Epithelial cell of esophagus (primary cell): ENCODE results near the gene TBC1D14.

Experiments used
- DNase-seq: peaks from one replicate; pipeline ENCODE4 v3.0.0; 2010; ENCODE audit warnings: low read depth
- H3K4me3 ChIP-seq: 2 replicates; pipeline ENCODE4 v1.5.1; 2011; ENCODE audit warnings: mild to moderate bottlenecking, low read length, control low read depth
- TF ChIP-seq, protein P1 (sequence below): IDR thresholded peaks from 2 replicates; pipeline ENCODE4 v1.5.1; 2011; ENCODE audit warnings: low read depth, mild to moderate bottlenecking, low read length, control low read depth, inconsistent platforms; ENCODE audit not compliant: insufficient read depth; ENCODE audit errors: missing control alignments

The TBC1D14 gene

GRCh38 chr4:6894528-6895498 is 14.8 kb upstream of the TBC1D14 start:
- H3K4me3 ChIP-seq: no peak overlapping the region
- TF ChIP-seq, protein P1, sequence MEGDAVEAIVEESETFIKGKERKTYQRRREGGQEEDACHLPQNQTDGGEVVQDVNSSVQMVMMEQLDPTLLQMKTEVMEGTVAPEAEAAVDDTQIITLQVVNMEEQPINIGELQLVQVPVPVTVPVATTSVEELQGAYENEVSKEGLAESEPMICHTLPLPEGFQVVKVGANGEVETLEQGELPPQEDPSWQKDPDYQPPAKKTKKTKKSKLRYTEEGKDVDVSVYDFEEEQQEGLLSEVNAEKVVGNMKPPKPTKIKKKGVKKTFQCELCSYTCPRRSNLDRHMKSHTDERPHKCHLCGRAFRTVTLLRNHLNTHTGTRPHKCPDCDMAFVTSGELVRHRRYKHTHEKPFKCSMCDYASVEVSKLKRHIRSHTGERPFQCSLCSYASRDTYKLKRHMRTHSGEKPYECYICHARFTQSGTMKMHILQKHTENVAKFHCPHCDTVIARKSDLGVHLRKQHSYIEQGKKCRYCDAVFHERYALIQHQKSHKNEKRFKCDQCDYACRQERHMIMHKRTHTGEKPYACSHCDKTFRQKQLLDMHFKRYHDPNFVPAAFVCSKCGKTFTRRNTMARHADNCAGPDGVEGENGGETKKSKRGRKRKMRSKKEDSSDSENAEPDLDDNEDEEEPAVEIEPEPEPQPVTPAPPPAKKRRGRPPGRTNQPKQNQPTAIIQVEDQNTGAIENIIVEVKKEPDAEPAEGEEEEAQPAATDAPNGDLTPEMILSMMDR: no peak
- no peak for DNase-seq

GRCh38 chr4:6896035-6896434 is 13.6 kb upstream of the TBC1D14 start:
- TF ChIP-seq, protein P1: no peak
- no peak overlapping the region for H3K4me3 ChIP-seq
- DNase-seq: no peak

DNA sequence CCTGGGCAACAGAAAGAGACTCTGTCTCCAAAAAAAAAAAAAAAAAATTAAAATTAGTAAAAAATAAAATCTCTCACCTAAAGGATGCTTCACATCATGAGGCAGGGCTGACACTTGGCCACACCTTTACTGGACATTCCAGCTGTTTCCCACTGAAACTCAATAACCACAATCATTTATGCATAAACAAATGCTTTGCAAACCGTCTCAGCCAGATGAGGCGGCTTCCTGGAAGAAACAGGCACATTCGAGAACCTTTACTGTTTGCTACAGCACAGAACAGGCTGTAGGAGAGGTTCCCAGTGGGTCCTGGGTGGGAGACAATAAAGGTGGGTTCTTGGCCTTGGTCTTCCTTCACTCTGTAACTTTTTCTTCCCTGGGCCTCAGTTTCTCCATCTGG is 10.9 kb upstream of the TBC1D14 start:
- TF ChIP-seq, protein P1: no peak
- no peak for DNase-seq
- no peak overlapping the region for H3K4me3 ChIP-seq

DNA sequence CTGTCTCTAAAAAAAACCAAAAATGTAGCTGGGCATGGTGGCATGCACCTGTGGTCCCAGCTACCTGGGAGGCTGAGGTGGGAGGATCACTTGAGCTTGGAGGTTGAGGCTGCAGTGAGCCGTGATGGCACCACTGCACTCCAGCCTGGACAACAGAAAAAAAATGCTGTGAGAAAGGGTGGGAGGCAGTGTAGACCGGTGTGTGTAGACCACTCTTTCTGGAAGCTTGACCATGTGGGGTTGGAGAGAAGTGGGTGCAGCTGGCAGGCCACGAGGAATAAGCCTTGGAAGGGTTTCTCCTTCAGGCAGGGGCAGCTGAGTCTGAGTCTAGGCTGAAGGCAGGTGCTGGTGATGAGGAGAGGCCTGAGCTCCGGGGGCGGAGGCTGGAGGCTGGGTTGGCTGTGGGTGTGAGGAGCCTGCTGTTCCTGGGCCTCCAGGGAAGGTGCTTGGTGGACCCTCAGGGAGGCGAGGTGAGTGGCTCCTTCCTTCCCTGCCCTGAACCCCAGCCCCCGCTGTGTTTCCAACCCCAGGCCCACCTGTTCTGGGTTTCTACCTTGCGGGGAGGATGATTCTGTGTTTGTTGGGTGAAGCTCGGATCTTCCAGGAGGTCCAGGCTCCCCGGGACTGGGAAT is 9.3 kb upstream of the TBC1D14 start:
- TF ChIP-seq, protein P1: no peak
- H3K4me3 ChIP-seq: no peak overlapping the region
- DNase-seq: no peak

DNA sequence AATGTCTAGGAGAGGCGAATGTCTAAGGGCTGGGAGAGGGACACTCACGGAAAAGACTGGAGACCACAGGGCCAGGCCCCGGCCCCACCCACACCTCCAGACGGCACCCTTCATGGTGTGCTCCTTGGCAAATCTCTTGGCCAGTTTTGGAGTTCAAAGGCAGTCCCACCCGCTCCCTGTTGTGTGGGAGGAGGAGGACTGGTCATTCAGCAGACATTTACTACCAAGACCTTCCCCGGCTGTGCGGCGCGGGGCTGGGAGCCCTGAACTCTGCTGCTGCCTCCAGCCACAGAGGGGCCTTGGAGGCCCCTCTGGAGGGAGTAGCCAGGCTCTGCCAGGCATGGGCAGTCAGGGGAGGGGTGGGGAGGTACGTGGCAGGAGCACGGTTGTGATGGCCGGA is 8.7 kb upstream of the TBC1D14 start:
- no peak for DNase-seq
- TF ChIP-seq, protein P1: no peak
- no peak overlapping the region for H3K4me3 ChIP-seq

GRCh38 chr4:6901669-6902317 is 7.8 kb upstream of the TBC1D14 start:
- DNase-seq: no peak
- no peak overlapping the region for H3K4me3 ChIP-seq
- TF ChIP-seq, protein P1: no peak
